ENCODE measurements around the gene TLE6. TPM values are rescaled to one million over a fixed set of nuclear protein-coding genes. Genes with fewer than 3 reads are reported as not detected.

The TLE6 gene
- total and polyA plus RNA-seq, 10 of the 15 experiments (the other 5 are each of a cell fraction or from before 2014, with no cell fraction given), result 2.7 to 13.8 (median 6.4) TPM

DNA sequence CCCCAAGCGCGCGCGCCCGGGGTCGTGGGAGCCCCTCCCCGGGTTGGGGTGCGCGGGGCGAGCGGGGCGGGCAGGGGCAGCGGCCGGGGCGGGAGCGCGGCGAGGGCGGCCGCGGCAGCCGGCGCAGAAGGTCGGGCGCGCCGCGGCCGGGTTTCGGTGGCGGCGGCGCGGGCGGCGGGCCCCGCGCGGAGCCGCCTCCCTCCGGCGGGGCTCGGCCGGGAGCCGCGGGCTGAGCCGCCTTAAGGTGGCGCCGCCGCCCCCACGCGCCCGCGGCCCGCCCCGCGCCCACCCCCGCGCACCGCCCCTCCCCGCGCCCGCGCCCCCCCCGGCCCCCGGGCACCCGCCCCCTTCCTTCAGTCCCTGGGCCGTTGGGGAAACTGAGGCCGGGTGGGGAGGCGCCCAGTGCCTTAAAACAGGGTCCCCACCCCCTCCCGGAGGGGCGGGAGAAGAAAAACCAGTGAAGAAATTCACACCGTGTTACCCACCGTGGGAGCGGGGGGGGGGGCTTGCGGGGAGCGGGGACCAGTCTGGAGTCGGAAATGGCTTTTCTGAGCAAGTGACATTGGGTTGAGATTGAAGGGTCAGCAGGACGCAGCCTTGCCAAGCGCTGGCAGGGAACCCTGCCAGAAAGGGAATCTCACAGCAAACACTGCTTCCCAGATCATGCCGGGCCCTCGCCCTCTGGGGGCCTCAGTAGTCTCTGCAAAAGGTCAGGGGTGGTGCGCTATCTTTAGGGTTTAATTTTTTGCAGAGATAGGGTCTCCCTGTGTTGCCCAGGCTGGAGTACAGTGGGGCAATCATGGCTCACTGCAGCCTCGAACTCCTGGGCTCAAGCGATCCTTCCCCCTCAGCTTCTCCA, 51.9 kb downstream of the TLE6 start, which contains the start of gene TLE2:
Gene TLE2, minus strand, starts transcription at position 216 of the 859 bp plus-strand sequence. CDS start 376 bp downstream, outside the sequence.
- 26% methylated on average over 8 of the region's 85 CpGs for WGBS (ENCODE audit: insufficient coverage, insufficient replicate concordance, low lambda C conversion rate, missing lambda C conversion rate)

DNA sequence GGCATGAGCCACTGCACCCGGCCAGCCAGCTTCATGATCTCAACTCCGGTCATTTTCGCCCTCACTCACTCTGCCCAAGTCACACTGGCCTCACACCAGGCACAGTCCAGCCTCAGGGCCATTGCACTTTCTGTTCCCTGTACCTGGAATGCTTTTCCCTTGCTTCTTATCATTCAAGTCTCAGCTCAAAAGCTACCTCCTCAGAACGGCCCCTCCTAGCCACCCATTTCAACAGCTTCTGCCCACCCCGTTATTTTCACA, 54.2 kb downstream of the TLE6 start:
- Histone ChIP-seq H3K4me1 (ENCODE audit: control insufficient read depth, insufficient read depth, low read length) (peaks cover 10% of the 10 kb centered on the region), H3K36me3 (ENCODE audit: control insufficient read depth in 2 of 2, insufficient read depth in 2 of 2, low read length in 1 of 2) (no peaks in the 10 kb centered on the region), H3K79me2 (ENCODE audit: control insufficient read depth, insufficient read depth, low read length) (no peaks in the 10 kb centered on the region), H3K27ac (ENCODE audit: control insufficient read depth, insufficient read depth) (no peak overlapping the region), H3K9me3 (replicated peaks; ENCODE audit: control insufficient read depth, insufficient read depth, low read length) (peaks cover 3% of the 10 kb centered on the region; the same call in 2 of the 3 replicates), H3K27me3 (replicated peaks in 1 of 2; ENCODE audit: control insufficient read depth in 2 of 2, insufficient read depth in 2 of 2, low read length in 1 of 2) (peaks cover 4 to 17% of the 10 kb centered on the region in 2 experiments), H3K9ac (ENCODE audit: control insufficient read depth, insufficient read depth, low read length) (no peak overlapping the region), H3K4me2 (ENCODE audit: control insufficient read depth, insufficient read depth) (no peak overlapping the region), H2AFZ (ENCODE audit: control insufficient read depth, low read depth, low read length) (no peak overlapping the region), H4K20me1 (ENCODE audit: control insufficient read depth, insufficient read depth) (no peaks in the 10 kb centered on the region), H3K4me3 (no peak overlapping the region)
- intact Hi-C loops (cut with micrococcal nuclease; ENCODE audit: unreplicated experiment) (no loop called here), in situ Hi-C loops (cut with MboI) (no loop called here)
- FAIRE-seq (no peak), ATAC-seq (no peak), DNase-seq (ENCODE audit: low read depth, low spot score) (no peak)
- TF ChIP-seq PAX8 (IDR thresholded peaks at IDR 0.05), result no peak
- TF ChIP-seq JUNB (IDR thresholded peaks at IDR 0.05), result no peak
- TF ChIP-seq MTA2 (IDR thresholded peaks at IDR 0.05; ENCODE audit: low read depth), result no peak
- no peak for TF ChIP-seq EZH2 (IDR thresholded peaks at IDR 0.05; ENCODE audit: borderline replicate concordance, control insufficient read depth, low read depth, low read length)
- TF ChIP-seq, protein P1, sequence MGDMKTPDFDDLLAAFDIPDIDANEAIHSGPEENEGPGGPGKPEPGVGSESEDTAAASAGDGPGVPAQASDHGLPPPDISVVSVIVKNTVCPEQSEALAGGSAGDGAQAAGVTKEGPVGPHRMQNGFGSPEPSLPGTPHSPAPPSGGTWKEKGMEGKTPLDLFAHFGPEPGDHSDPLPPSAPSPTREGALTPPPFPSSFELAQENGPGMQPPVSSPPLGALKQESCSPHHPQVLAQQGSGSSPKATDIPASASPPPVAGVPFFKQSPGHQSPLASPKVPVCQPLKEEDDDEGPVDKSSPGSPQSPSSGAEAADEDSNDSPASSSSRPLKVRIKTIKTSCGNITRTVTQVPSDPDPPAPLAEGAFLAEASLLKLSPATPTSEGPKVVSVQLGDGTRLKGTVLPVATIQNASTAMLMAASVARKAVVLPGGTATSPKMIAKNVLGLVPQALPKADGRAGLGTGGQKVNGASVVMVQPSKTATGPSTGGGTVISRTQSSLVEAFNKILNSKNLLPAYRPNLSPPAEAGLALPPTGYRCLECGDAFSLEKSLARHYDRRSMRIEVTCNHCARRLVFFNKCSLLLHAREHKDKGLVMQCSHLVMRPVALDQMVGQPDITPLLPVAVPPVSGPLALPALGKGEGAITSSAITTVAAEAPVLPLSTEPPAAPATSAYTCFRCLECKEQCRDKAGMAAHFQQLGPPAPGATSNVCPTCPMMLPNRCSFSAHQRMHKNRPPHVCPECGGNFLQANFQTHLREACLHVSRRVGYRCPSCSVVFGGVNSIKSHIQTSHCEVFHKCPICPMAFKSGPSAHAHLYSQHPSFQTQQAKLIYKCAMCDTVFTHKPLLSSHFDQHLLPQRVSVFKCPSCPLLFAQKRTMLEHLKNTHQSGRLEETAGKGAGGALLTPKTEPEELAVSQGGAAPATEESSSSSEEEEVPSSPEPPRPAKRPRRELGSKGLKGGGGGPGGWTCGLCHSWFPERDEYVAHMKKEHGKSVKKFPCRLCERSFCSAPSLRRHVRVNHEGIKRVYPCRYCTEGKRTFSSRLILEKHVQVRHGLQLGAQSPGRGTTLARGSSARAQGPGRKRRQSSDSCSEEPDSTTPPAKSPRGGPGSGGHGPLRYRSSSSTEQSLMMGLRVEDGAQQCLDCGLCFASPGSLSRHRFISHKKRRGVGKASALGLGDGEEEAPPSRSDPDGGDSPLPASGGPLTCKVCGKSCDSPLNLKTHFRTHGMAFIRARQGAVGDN (IDR thresholded peaks at IDR 0.05), result no peak
- no peak for TF ChIP-seq PAX5 (IDR thresholded peaks at IDR 0.05; ENCODE audit: borderline replicate concordance, low read depth, low read length)
- no peak for TF ChIP-seq YBX1 (IDR thresholded peaks at IDR 0.05)
- POLR2A ChIA-PET, result interaction anchor here (0.5 kb wide), 1 partner anchor 48 kb away, joined by 3 read pairs; no protein-coding TSS in a partner anchor
- BruUV-seq (replicated peaks), result no TSS peak
- CTCF ChIA-PET, result interaction anchor here (0.5 to 1.2 kb wide), 3 partner anchors 144 to 730 kb away, joined by 3 to 4 read pairs (median 3); no protein-coding TSS in a partner anchor
- WGBS (ENCODE audit: insufficient coverage, insufficient replicate concordance, low lambda C conversion rate, missing lambda C conversion rate), result 25% methylated on average over 5 of the region's 5 CpGs
- SMC1A ChIA-PET (ENCODE audit: uncharacterized antibody, unreplicated experiment), result no interaction called here
- RAD21 ChIA-PET (ENCODE audit: unreplicated experiment), result no interaction called here

More for the DNA sequence above, 51.9 kb downstream of the TLE6 start, which contains the start of gene TLE2:
- no peak within 1 kb of the TSS for H2AFZ ChIP-seq (ENCODE audit: control insufficient read depth, low read depth, low read length)
- ATAC-seq, result no peak
- no peaks in the 10 kb centered on the region for H3K4me1 ChIP-seq (ENCODE audit: control insufficient read depth, insufficient read depth, low read length)
- SMC1A ChIA-PET (ENCODE audit: uncharacterized antibody, unreplicated experiment), result no interaction called here
- CTCF ChIA-PET, result no interaction called here
- H3K9ac ChIP-seq (ENCODE audit: control insufficient read depth, insufficient read depth, low read length), result no peak within 1 kb of the TSS
- BruUV-seq (replicated peaks), result no TSS peak
- no peak for FAIRE-seq
- RAD21 ChIA-PET (ENCODE audit: unreplicated experiment), result no interaction called here
- in situ Hi-C loops (cut with MboI), result no loop called here
- TF ChIP-seq FOXK2 (IDR thresholded peaks at IDR 0.05), result no peak
- no peak for TF ChIP-seq CBX3 (IDR thresholded peaks at IDR 0.05; ENCODE audit: borderline replicate concordance, low read depth)
- no peak for TF ChIP-seq SMAD1 (IDR thresholded peaks at IDR 0.05; ENCODE audit: low read depth, partially characterized antibody)
- no peak for TF ChIP-seq STAT1 (conservative IDR thresholded peaks at IDR 0.05)
- H3K9me3 ChIP-seq (replicated peaks; ENCODE audit: control insufficient read depth, insufficient read depth, low read length), result peaks cover 3% of the 10 kb centered on the region; the same call in 2 of the 3 replicates
- no peaks in the 10 kb centered on the region for H3K36me3 ChIP-seq (ENCODE audit: control insufficient read depth in 2 of 2, insufficient read depth in 2 of 2, low read length in 1 of 2)
- DNase-seq (ENCODE audit: low read depth, low spot score), result no peak
- no peaks in the 10 kb centered on the region for H3K79me2 ChIP-seq (ENCODE audit: control insufficient read depth, insufficient read depth, low read length)
- H3K4me2 ChIP-seq (ENCODE audit: control insufficient read depth, insufficient read depth), result peak within 1 kb of the TSS; percentile 33
- no peak within 1 kb of the TSS for H3K27ac ChIP-seq (ENCODE audit: control insufficient read depth, insufficient read depth)
- H3K27me3 ChIP-seq (replicated peaks in 1 of 2; ENCODE audit: control insufficient read depth in 2 of 2, insufficient read depth in 2 of 2, low read length in 1 of 2), result peaks cover 12 to 21% of the 10 kb centered on the region in 2 experiments
- no peak within 1 kb of the TSS; the same call in 1 of the 2 replicates for H3K4me3 ChIP-seq
- intact Hi-C loops (cut with micrococcal nuclease; ENCODE audit: unreplicated experiment), result no loop called here
- POLR2A ChIA-PET, result no interaction called here
- H4K20me1 ChIP-seq (ENCODE audit: control insufficient read depth, insufficient read depth), result no peaks in the 10 kb centered on the region

Data from GM12878 (cell line).